Aorta (tissue), 5 donors: ENCODE data around the gene CUBN. TPM values are rescaled to one million over a fixed set of nuclear protein-coding genes. Genes with fewer than 3 reads are reported as not detected.
"Not testable (repeated sequence)": the region's sequence is repeated elsewhere in the genome, so short reads cannot be mapped to it uniquely, and the experiment has no call there.

ENCODE experiments used
- ATAC-seq: fragments of 200-7000 bp; cut with Tn5 transposase; one replicate; pipeline ENCODE4 v1.9.1; 2022; ENCODE audit warnings: moderate library complexity; ENCODE audit not compliant: low FRiP score
- DNase-seq, 2 donors: peaks; one replicate each; pipeline ENCODE4 v3.0.0-alpha.2; 2020
- H3K27ac ChIP-seq, 2 donors: one replicate each; pipeline ENCODE4 v1.5.1; 2013; ENCODE audit warnings: low read length in 2 of 2, mild to moderate bottlenecking in 2 of 2, moderate library complexity in 2 of 2, control low read depth in 1 of 2, inconsistent platforms in 1 of 2, low read depth in 1 of 2
- H3K27me3 ChIP-seq, 2 donors: one replicate each; pipeline ENCODE4 v1.6.1; 2013; ENCODE audit warnings: control low read depth in 1 of 2, low read length in 1 of 2, mild to moderate bottlenecking in 1 of 2, moderate library complexity in 1 of 2; ENCODE audit not compliant: insufficient read depth in 2 of 2, control insufficient read depth in 1 of 2
- H3K36me3 ChIP-seq, 2 donors: one replicate each; pipeline ENCODE4 v1.6.1; 2013; ENCODE audit warnings: control low read depth in 1 of 2, low read length in 1 of 2, mild to moderate bottlenecking in 1 of 2; ENCODE audit not compliant: insufficient read depth in 2 of 2, control insufficient read depth in 1 of 2
- H3K4me1 ChIP-seq, 2 donors: one replicate each; pipeline ENCODE4 v1.6.1; 2013; ENCODE audit warnings: low read length in 2 of 2, control low read depth in 1 of 2, mild to moderate bottlenecking in 1 of 2, moderate library complexity in 1 of 2; ENCODE audit not compliant: insufficient read depth in 2 of 2, control insufficient read depth in 1 of 2
- H3K4me3 ChIP-seq, 2 donors: one replicate each; pipeline ENCODE4 v1.5.1; 2013; ENCODE audit warnings: low read length in 2 of 2, control low read depth in 1 of 2, mild to moderate bottlenecking in 1 of 2
- H3K9me3 ChIP-seq: one replicate; pipeline ENCODE4 v1.6.1; 2013; ENCODE audit warnings: mild to moderate bottlenecking, low read length; ENCODE audit not compliant: control insufficient read depth
- WGBS, 2 donors: extraction: QIAGEN DNeasy Blood & Tissue Kit; methylation state at CpG; one replicate each; pipeline ENCODE4 v1.1.7; 2013; 5-methylcytosine and 5-hydroxymethylcytosine counted together
- intact Hi-C, 2 donors: fragments of 100-400 bp; cut with DNase I; formaldehyde crosslinking; loops; one replicate each; pipeline versions ENCODE4 v1.14.2 to v1.15.0; 2022
- polyA plus RNA-seq, 2 donors: library from polyadenylated mRNA; stranded (reverse); fragments of 200-250 nt; gene quantifications; one replicate each; pipeline ENCODE4 v1.2.3, GENCODE V29; 2013
- total RNA-seq, 2 donors: library from RNA; stranded (reverse); fragmentation: NEBNext Ultra II Directional; extraction: Animal tissue kit (Norgen Biotek cat#: 25700); gene quantifications; one replicate each; pipeline ENCODE4 v1.2.1, GENCODE V29; 2021
- donor health status: healthy with polysubstance abuse.
- donor health status: Bipolar disorder and iron deficiency.
- donor health status: DM: no; HTN: no; CAD: no.
- donor health status: DM: no; HTN: no; CAD: no.
- donor health status: DM: yes; HTN: yes; CAD: no.

Gene CUBN
- total and polyA plus RNA-seq, 4 donors: 0.13 to 5.2 (median 2.6) TPM

GRCh38 chr10:16832351-16833080 lies 297.1 kb downstream of the CUBN start:
- 13 to 14% methylated on average over 11 of the region's 11 CpGs for WGBS, 2 donors
- intact Hi-C loops: no loop called here
- Histone ChIP-seq H3K4me3 (no peak overlapping the region), H3K4me1 (no peaks in the 10 kb centered on the region), H3K27ac (peak overlapping the region; percentile 91 to 98), H3K36me3 (no peaks in the 10 kb centered on the region), H3K9me3 (no peaks in the 10 kb centered on the region), H3K27me3 (no peaks in the 10 kb centered on the region)
- ATAC-seq: no peak
- DNase-seq: peak in 1 of 2 donors; percentile 75

- Histone ChIP-seq H3K36me3 (no peaks in the 10 kb centered on the region), H3K4me3 (no peak overlapping the region), H3K27me3 (no peaks in the 10 kb centered on the region), H3K9me3 (no peaks in the 10 kb centered on the region), H3K27ac (peak overlapping the region in 1 of 2 donors; percentile 4), H3K4me1 (no peaks in the 10 kb centered on the region)
- WGBS, 2 donors: 6% methylated on average over 9 of the region's 9 CpGs
- DNase-seq (peak; percentile 75 to 83), ATAC-seq (peak; percentile 70)
- intact Hi-C loops: loop anchor here in 1 of 2 donors (5.0 kb wide), 1 partner anchor 909 kb away; no protein-coding TSS in a partner anchor
These were observed 300.9 kb downstream of the CUBN start for GRCh38 chr10:16828701-16829175.

- ATAC-seq (peak; percentile 93), DNase-seq (peak in 1 of 2 donors; percentile 66)
- Histone ChIP-seq H3K27ac (peak overlapping the region in 1 of 2 donors; percentile 4), H3K36me3 (no peaks in the 10 kb centered on the region), H3K4me1 (no peaks in the 10 kb centered on the region), H3K27me3 (no peaks in the 10 kb centered on the region), H3K9me3 (no peaks in the 10 kb centered on the region), H3K4me3 (peak overlapping the region in 1 of 2 donors; percentile 26)
- intact Hi-C loops: loop anchor here in 1 of 2 donors (5.0 kb wide), 1 partner anchor 909 kb away; no protein-coding TSS in a partner anchor
- 8% methylated on average over 11 of the region's 11 CpGs for WGBS, 2 donors
These were observed 301.5 kb downstream of the CUBN start for GRCh38 chr10:16828114-16828568.

DNA sequence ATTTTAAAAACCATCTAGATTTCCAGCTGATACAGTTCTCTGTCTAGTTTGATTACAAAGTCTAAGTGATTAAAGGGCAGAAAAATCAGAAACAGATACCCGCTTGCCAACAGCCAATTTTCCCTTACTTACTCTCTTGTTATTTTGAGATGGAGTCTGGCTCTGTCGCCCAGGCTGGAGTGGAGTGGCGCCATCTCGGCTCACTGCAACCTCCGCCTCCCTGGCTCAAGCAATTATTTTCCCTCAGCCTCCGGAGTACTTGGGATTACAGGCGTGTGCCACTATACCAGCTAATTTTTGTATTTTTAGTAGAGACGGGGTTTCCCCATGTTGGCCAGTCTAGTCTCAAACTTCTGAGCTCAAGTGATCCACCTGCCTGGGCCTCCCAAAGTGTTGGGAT lies 302.1 kb downstream of the CUBN start:
- peak; percentile 70 for ATAC-seq
- WGBS, 2 donors: 3 to 5% methylated on average over 8 of the region's 8 CpGs

DNA sequence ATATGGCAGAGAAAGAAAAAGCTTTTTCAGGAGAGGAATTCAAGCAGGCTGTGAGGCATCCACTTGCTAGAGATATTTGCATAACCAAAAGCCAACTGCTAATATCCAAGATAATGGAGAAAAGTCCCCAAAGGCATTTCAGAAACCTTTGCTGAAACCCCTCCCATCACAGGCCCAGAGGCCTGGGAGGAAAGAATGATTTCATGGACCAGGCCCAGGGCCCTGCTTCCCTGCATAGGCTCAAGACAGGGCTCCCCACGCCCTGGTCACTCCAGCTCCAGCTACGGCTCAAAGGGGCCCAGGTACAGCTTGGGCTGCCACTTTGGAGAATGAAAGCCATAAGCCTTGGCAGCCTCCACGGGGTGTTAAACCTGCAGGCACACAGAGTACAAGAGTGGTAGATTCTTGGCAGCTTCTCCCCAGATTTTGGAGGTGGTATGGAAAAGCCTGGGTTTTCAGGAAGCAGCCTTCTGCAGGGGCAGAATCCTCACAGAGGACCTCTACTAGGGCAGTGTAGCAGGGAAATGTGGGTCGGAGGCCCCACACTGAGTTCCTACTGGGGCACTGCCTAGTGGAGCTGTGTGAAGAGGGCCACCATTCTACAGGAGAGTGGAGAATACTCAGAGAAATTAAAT lies 306.8 kb downstream of the CUBN start:
- no peaks in the 10 kb centered on the region for H3K27me3 ChIP-seq
- H3K4me1 ChIP-seq: no peaks in the 10 kb centered on the region
- no peaks in the 10 kb centered on the region for H3K36me3 ChIP-seq
- DNase-seq: no peak
- intact Hi-C loops: no loop called here
- ATAC-seq: no peak
- H3K4me3 ChIP-seq: no peak overlapping the region
- no peak overlapping the region for H3K27ac ChIP-seq
- 85 to 92% methylated on average over 4 of the region's 4 CpGs for WGBS, 2 donors
- no peaks in the 10 kb centered on the region for H3K9me3 ChIP-seq

More for the DNA sequence above, 302.1 kb downstream of the CUBN start:
- H3K27me3 ChIP-seq, H3K9me3 ChIP-seq, H3K4me3 ChIP-seq, H3K36me3 ChIP-seq, DNase-seq, H3K4me1 ChIP-seq: not testable (repeated sequence)
- intact Hi-C loops: loop anchor here in 1 of 2 donors (5.0 kb wide), 1 partner anchor 910 kb away; no protein-coding TSS in a partner anchor
- peak overlapping the region in 1 of 2 donors; percentile 48 for H3K27ac ChIP-seq

DNA sequence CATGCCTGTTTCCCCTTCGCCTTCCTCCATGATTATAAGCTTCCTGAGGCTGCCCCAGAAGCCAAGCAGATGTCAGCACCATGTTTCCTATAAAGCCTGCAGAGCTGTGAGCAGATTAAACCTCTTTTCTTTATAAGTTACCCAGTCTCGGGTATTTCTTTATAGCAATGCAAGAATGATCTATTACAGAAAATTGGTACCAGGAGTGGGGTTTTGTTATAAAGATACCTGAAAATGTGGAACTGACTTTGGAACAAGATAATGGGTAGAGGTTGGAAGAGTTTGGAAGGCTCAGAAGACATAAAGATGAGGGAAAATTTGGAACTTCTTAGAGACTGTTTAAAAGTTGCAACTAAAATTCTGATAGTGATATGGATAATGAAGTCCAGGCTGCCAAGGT lies 307.6 kb downstream of the CUBN start:
- 92 to 95% methylated on average over 2 of the region's 2 CpGs for WGBS, 2 donors
- Histone ChIP-seq H3K4me1 (no peaks in the 10 kb centered on the region), H3K36me3 (no peaks in the 10 kb centered on the region), H3K27me3 (no peaks in the 10 kb centered on the region), H3K4me3 (no peak overlapping the region), H3K9me3 (no peaks in the 10 kb centered on the region), H3K27ac (no peak overlapping the region)
- intact Hi-C loops: no loop called here
- ATAC-seq (no peak), DNase-seq (no peak)

DNA sequence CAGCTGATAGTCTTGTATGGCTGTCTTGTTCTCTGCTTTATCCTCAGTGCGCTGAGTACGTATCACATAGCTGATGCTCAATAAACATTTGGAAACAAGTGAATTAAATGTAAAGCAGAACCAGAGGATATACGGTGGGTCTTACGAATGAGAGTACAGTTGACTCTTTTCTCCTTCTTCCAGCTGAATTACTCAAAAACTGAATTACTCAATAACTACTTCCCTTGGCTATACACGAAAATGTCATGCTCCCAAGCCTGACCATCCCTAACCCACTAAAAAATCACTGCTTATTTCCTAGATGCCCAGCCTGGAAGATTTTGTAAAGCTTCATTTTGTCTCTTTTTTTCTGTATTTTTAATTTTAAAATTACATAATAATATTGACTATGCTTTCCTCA lies 309.2 kb downstream of the CUBN start:
- ATAC-seq: no peak
- Histone ChIP-seq H3K4me1 (peaks cover 0 to under 1% of the 10 kb centered on the region in 2 donors), H3K27ac (no peak overlapping the region), H3K36me3 (no peaks in the 10 kb centered on the region), H3K27me3 (no peaks in the 10 kb centered on the region), H3K4me3 (no peak overlapping the region), H3K9me3 (no peaks in the 10 kb centered on the region)
- DNase-seq: no peak
- intact Hi-C loops: no loop called here
- 92 to 95% methylated on average over 5 of the region's 5 CpGs for WGBS, 2 donors

- Histone ChIP-seq H3K4me1 (peaks cover 0 to 4% of the 10 kb centered on the region in 2 donors), H3K27ac (no peak overlapping the region), H3K4me3 (no peak overlapping the region), H3K9me3 (no peaks in the 10 kb centered on the region), H3K27me3 (no peaks in the 10 kb centered on the region), H3K36me3 (no peaks in the 10 kb centered on the region)
- no peak for ATAC-seq
- 91 to 97% methylated on average over 1 of the region's 1 CpG for WGBS, 2 donors
- DNase-seq: no peak
- intact Hi-C loops: no loop called here
These were observed 309.6 kb downstream of the CUBN start for GRCh38 chr10:16820018-16820417.
